IPS-18c (cell line): ENCODE measurements around the gene TNFAIP8L2.
A peak's percentile ranks its signal among the peaks of the same experiment; 100 is the strongest.

Experiments used
- H3K4me3 ChIP-seq: 2 replicates; pipeline ENCODE4 v1.7.0; 2013; ENCODE audit warnings: low read depth, mild to moderate bottlenecking, low read length, moderate library complexity; ENCODE audit not compliant: insufficient read depth
- H3K9me3 ChIP-seq: one replicate; pipeline ENCODE4 v1.6.1; 2013; ENCODE audit warnings: mild to moderate bottlenecking, low read length, moderate library complexity; ENCODE audit not compliant: control insufficient read depth, insufficient read depth

TNFAIP8L2 gene

DNA sequence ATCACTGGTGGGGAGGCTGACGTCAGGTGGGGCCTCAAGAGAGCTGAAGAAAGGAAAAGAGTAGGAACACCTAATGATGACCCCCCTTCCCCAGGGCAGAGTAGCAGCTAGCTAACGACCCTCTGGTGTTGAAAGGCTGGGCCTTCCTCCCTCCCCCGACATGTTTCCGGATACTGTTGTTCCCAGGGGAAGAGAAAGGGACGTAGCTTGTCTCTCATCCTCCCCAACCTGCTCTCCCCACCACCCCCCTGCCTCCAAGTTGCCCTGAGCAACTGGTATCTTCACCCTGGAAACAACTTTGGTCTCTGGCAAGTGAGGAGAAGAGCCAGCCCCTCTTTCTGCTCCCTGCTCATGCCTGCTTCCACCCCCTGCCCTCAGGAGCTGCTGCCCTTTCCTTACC lies 12.5 kb upstream of the TNFAIP8L2 start:
- peak overlapping the region; percentile 15; the same call in 1 of the 2 replicates for H3K4me3 ChIP-seq
- H3K9me3 ChIP-seq, result no peaks in the 10 kb centered on the region

- H3K9me3 ChIP-seq, result no peaks in the 10 kb centered on the region
- peak overlapping the region; percentile 67 for H3K4me3 ChIP-seq
Observed at GRCh38 chr1:151144474-151145303, 11.8 kb upstream of the TNFAIP8L2 start.

- Histone ChIP-seq H3K4me3 (peak overlapping the region; percentile 67), H3K9me3 (no peaks in the 10 kb centered on the region)
Observed at GRCh38 chr1:151145304-151146071, 11.0 kb upstream of the TNFAIP8L2 start.

- Histone ChIP-seq H3K4me3 (peak overlapping the region; percentile 67), H3K9me3 (no peaks in the 10 kb centered on the region)
Observed at GRCh38 chr1:151146072-151146411, 10.4 kb upstream of the TNFAIP8L2 start.

DNA sequence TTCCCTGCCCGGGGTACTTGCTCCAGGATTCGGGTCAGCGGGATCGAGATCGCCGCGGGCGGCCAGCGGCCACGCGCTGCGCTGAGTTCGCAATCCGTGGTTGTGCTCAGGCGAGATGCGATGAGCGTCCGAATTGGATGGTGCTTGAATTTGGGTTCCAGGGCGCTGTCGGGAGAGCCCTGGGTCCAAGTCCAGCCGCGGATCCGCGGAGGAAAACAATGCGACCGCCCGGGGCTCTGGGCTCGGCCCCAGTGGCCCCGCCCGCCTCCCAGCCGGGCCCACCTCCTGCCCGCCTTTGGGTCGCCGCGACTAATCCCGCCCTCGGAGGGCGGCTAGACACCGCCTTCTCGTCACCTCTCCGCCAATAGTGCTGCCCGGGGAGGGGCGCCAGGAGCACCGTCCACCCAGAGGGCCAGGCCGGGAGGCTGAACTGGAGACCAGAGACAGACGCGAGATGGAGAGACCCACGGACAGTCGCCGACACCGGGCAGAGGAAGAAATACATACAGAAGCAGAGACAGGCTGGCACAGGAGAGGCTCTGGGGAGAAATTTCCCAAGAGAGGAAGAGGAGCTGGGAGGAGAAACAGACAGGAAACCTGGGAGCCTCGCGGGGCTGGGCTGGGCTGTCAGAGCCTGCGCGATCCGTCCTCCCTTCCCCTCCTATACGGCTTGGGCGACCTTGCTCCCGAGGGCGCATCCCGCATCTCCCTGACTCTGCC lies 9.9 kb upstream of the TNFAIP8L2 start, which contains the start of gene SEMA6C:
SEMA6C (minus strand) TSS at position 220 of the 720 bp plus-strand sequence. CDS start 4,010 bp downstream, outside the sequence.
- no peaks in the 10 kb centered on the region for H3K9me3 ChIP-seq
- H3K4me3 ChIP-seq, result peak within 1 kb of the TSS; percentile 67

- Histone ChIP-seq H3K9me3 (no peaks in the 10 kb centered on the region), H3K4me3 (peak overlapping the region; percentile 67)
Observed at GRCh38 chr1:151147132-151147503, 9.3 kb upstream of the TNFAIP8L2 start.

DNA sequence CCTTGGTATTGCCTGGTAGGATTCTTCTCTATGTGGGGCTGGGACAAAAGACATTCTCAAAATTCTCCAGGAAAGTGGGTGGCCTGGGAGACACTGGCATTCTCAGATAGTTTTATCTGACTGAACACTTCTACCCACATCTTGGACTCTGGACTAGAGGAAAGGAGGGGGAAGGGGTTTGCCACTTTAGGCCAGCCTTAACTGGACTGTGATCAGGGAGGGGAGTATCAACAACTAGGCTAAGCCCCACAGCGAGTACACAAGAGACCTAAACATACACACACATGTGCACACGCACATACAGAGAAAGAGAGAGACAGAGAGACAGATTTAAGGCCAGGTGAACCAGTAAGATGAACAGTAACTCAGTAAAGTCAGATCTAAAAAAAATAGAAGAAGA lies 8.8 kb upstream of the TNFAIP8L2 start:
- H3K9me3 ChIP-seq, result no peaks in the 10 kb centered on the region
- H3K4me3 ChIP-seq, result no peak overlapping the region

GRCh38 chr1:151157067-151157531 lies 650 bp downstream of the TNFAIP8L2 start:
- H3K9me3 ChIP-seq, result no peaks in the 10 kb centered on the region
- no peak overlapping the region for H3K4me3 ChIP-seq

- Histone ChIP-seq H3K4me3 (no peak overlapping the region), H3K9me3 (no peaks in the 10 kb centered on the region)
Observed at GRCh38 chr1:151158326-151158725, 1.9 kb downstream of the TNFAIP8L2 start.

GRCh38 chr1:151158751-151159251 lies 2.4 kb downstream of the TNFAIP8L2 start:
- Histone ChIP-seq H3K9me3 (no peaks in the 10 kb centered on the region), H3K4me3 (no peak overlapping the region)

- Histone ChIP-seq H3K4me3 (no peak overlapping the region), H3K9me3 (no peaks in the 10 kb centered on the region)
Observed at GRCh38 chr1:151159373-151159772, 2.9 kb downstream of the TNFAIP8L2 start.

GRCh38 chr1:151164732-151165280 lies 8.4 kb downstream of the TNFAIP8L2 start:
- Histone ChIP-seq H3K4me3 (peak overlapping the region; percentile 73), H3K9me3 (no peaks in the 10 kb centered on the region)

DNA sequence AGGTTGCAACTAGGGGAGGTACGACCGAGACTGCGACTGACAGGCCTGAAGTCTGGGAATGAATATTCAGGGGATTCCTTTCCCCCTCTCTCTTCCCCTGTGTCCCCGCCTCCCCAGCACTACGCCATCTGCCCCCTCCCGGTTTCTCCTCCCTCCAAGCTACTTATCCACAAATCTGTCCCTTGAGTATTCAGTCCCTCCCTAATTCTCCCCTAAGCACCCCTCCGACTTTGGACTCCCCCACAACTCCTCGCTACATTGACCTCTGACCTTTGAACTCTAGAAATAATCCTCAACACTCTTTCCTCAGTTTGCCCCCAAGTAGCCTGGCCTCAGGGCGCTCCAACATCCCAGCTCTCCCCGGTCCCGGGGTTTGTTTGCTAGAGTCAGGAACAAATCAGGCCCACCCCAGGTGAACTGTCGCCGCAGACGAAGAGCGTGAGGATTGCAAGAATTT lies 8.9 kb downstream of the TNFAIP8L2 start:
- Histone ChIP-seq H3K9me3 (no peaks in the 10 kb centered on the region), H3K4me3 (peak overlapping the region; percentile 73)

DNA sequence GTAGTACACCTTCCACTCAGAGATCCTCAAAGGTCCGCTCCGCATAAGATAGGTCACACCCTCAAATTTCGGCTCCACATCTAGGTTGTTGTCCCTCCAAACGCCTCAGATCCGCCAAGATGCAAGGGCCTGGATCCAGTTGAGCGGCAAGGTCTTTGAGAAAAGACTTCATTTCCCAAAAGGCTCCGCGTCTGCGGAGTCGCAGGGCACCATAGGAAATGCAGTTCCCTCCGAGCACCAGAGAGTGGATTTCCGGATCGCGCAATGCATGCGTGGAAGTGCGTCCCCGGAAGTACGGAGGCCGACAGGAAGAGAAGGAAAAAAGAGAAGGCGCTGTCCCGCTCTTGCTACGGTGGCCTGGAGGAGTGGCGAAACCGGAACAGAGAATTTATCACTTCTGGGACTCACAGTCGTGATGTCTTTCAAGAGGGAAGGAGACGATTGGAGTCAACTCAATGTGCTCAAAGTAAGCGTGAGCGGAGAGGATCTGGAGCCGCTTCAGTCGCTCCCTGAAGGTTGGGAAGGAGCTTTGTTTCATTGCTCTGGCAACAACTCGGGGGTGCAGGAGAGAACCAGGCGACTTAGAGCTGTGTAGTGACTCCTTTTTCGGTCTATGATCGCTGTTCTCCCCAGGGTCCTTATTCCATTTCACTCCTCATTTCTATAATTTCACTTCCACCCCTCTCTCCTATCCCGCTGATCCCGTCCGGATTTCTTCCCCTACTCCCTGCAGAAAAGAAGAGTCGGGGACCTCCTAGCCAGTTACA lies 9.5 kb downstream of the TNFAIP8L2 start, which contains the start of the genes LYSMD1 and SCNM1:
LYSMD1 (minus strand) TSS at position 165 of the 767 bp plus-strand sequence. CDS start 644 bp downstream, outside the sequence.
SCNM1 (plus strand) TSS at position 407 of the 767 bp plus-strand sequence; CDS start at position 416, 9 bp downstream.
- Histone ChIP-seq H3K9me3 (no peaks in the 10 kb centered on the region), H3K4me3 (peak within 1 kb of the TSS; percentile 94)

- no peaks in the 10 kb centered on the region for H3K9me3 ChIP-seq
- H3K4me3 ChIP-seq, result peak overlapping the region; percentile 94
Observed at GRCh38 chr1:151166505-151166956, 10.1 kb downstream of the TNFAIP8L2 start.

DNA sequence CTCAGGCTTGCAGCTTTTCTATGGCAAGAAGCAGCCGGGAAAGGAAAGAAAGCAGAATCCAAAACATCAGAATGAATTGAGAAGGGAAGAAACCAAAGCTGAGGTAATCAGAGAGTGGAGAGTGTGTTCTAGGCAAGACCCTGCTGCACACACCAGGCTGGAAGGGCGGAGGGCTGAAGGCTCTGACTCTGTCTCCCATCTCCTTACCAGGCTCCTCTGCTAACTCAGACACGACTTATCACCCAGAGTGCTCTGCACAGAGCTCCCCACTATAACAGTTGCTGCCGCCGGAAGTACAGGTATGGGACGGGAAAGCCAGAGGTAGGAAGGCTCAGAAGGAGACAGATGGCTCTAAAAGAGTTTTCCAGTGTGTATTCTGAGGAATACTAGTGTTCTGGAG lies 10.7 kb downstream of the TNFAIP8L2 start:
- Histone ChIP-seq H3K4me3 (peak overlapping the region; percentile 94; the same call in 1 of the 2 replicates), H3K9me3 (no peaks in the 10 kb centered on the region)
